CD8-positive, alpha-beta memory T cell (primary cell): Measurements from ENCODE around the gene NUS1. TPM values are rescaled to one million over a fixed set of nuclear protein-coding genes. Genes with fewer than 3 reads are reported as not detected.
"Not testable (repeated sequence)": the region's sequence is repeated elsewhere in the genome, so short reads cannot be mapped to it uniquely, and the experiment has no call there.

Experiments
- CTCF ChIA-PET: fragments of 350-600 bp; sonication (Branson Sonifier 250); formaldehyde crosslinking; loops from one replicate; lab custom pipeline; 2021; ENCODE audit warnings: antibody characterized with exemption; lab: Charles Lee
- POLR2A ChIA-PET: fragments of 350-600 bp; sonication (Branson Sonifier 250); formaldehyde crosslinking; loops from one replicate; lab custom pipeline; 2021; ENCODE audit warnings: antibody characterized with exemption; lab: Charles Lee
- DNase-seq, 5 donors: peaks; one replicate each; pipeline versions ENCODE4 v3.0.0 to v3.0.0-alpha.2; 2020 to 2022; ENCODE audit warnings: mixed read lengths in 1 of 5
- H3K27ac ChIP-seq: one replicate; pipeline ENCODE4 v1.7.0; 2013; ENCODE audit warnings: low read depth, mild to moderate bottlenecking, low read length, moderate library complexity
- H3K27me3 ChIP-seq: 2 replicates; pipeline ENCODE4 v1.7.0; 2013; ENCODE audit warnings: low read length, mild to moderate bottlenecking; ENCODE audit not compliant: insufficient read depth, poor library complexity, severe bottlenecking
- H3K36me3 ChIP-seq: 2 replicates; pipeline ENCODE4 v1.7.0; 2013; ENCODE audit warnings: mild to moderate bottlenecking, low read length, moderate library complexity; ENCODE audit not compliant: insufficient read depth
- H3K4me1 ChIP-seq: 2 replicates; pipeline ENCODE4 v1.7.0; 2013; ENCODE audit warnings: mild to moderate bottlenecking, low read length, moderate library complexity; ENCODE audit not compliant: insufficient read depth
- H3K4me3 ChIP-seq: 2 replicates; pipeline ENCODE4 v1.7.0; 2013; ENCODE audit warnings: mild to moderate bottlenecking, low read length
- H3K9me3 ChIP-seq: 2 replicates; pipeline ENCODE4 v1.7.0; 2013; ENCODE audit warnings: mild to moderate bottlenecking, low read length
- H3K27ac Mint-ChIP-seq, 8 donors: one replicate each; pipeline ENCODE4 v1.8.0; 2020 to 2021; ENCODE audit warnings: mixed read lengths in 8 of 8, mild to moderate bottlenecking in 6 of 8, inconsistent platforms in 3 of 8, moderate library complexity in 3 of 8
- H3K27me3 Mint-ChIP-seq, 2 donors: one replicate each; pipeline ENCODE4 v1.8.0; 2020 to 2021; ENCODE audit warnings: mixed read lengths in 2 of 2, mild to moderate bottlenecking in 1 of 2, moderate library complexity in 1 of 2
- H3K36me3 Mint-ChIP-seq, 3 donors: one replicate each; pipeline ENCODE4 v1.8.0; 2020 to 2021; ENCODE audit warnings: mixed read lengths in 3 of 3, inconsistent platforms in 1 of 3, mild to moderate bottlenecking in 1 of 3
- H3K4me1 Mint-ChIP-seq, 3 donors: one replicate each; pipeline ENCODE4 v1.8.0; 2020 to 2021; ENCODE audit warnings: mixed read lengths in 3 of 3, inconsistent platforms in 1 of 3, mild to moderate bottlenecking in 1 of 3
- H3K4me3 Mint-ChIP-seq, 7 donors: one replicate each; pipeline ENCODE4 v1.8.0; 2020 to 2021; ENCODE audit warnings: mixed read lengths in 7 of 7, mild to moderate bottlenecking in 6 of 7, moderate library complexity in 4 of 7, inconsistent platforms in 2 of 7
- H3K9me3 Mint-ChIP-seq, 5 donors: one replicate each; pipeline ENCODE4 v1.8.0; 2020 to 2022; ENCODE audit warnings: mixed read lengths in 5 of 5, mild to moderate bottlenecking in 3 of 5, moderate library complexity in 2 of 5, inconsistent platforms in 1 of 5
- polyA plus RNA-seq: library from polyadenylated mRNA; unstranded; fragments of 300-500 nt; fragmentation: Illumina TruSeq; gene quantifications from one replicate; pipeline ENCODE4 v1.2.3, GENCODE V29; 2021
- total RNA-seq, 2 experiments: library from RNA; stranded (reverse); gene quantifications; one replicate each; pipeline ENCODE4 v1.2.3, GENCODE V29; 2021

The NUS1 gene
- total and polyA plus RNA-seq, 3 experiments from 2014 or later: 16.0 to 62.6 (median 62.5) TPM

DNA sequence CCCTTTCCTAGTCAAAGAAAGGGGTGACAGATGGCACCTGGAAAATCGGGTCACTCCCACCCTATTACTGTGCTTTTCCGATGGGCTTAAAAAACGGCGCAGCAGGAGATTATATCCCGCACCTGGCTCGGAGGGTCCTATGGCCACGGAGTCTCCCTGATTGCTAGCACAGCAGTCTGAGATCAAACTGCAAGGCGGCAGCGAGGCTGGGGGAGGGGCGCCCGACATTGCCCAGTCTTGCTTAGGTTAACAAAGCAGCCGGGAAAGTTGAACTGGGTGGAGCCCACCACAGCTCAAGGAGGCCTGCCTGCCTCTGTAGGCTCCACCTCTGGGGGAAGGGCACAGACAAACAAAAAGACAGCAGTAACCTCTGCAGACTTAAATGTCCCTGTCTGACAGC, 46.3 kb downstream of the NUS1 start:
- H3K4me1 ChIP-seq, H3K27ac ChIP-seq, H3K36me3 ChIP-seq, DNase-seq, H3K4me3 ChIP-seq, H3K4me3 Mint-ChIP-seq, H3K36me3 Mint-ChIP-seq, H3K27me3 ChIP-seq, H3K9me3 ChIP-seq, POLR2A ChIA-PET, H3K27ac Mint-ChIP-seq, H3K4me1 Mint-ChIP-seq, CTCF ChIA-PET, H3K27me3 Mint-ChIP-seq: not testable (repeated sequence)
- peaks cover 0 to 20% (median 12%) of the 10 kb centered on the region in 5 donors for H3K9me3 Mint-ChIP-seq

DNA sequence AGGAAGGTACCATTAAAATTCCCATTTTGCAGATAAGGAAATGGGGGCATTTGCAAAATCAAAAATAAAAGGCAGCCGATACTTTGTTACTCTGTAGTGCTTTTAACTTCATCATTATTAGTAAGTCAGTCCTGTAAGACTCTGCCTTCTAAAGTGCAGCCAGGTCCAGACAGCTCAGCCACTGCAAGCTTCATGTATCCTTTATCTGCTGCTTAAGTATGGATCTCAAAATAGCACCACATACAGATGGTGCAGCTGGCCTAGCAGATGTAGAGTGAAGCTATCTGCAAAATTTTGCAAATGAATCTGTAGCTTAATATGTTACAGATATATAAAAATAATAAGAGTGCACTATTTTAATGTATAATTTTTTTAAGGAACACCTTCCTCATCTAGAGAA, 53.4 kb downstream of the NUS1 start:
- no peak for DNase-seq

GRCh38 chr6:117729613-117730012, 54.3 kb downstream of the NUS1 start:
- Histone ChIP-seq H3K4me1 (no peaks in the 10 kb centered on the region), H3K9me3 (no peaks in the 10 kb centered on the region), H3K27ac (no peak overlapping the region), H3K4me3 (no peak overlapping the region), H3K36me3 (no peaks in the 10 kb centered on the region), H3K27me3 (peaks cover 5% of the 10 kb centered on the region)
- Mint-ChIP-seq H3K36me3 (peaks cover 0 to 4% (median 0%) of the 10 kb centered on the region in 3 donors), H3K4me1 (no peaks in the 10 kb centered on the region), H3K27ac (no peak overlapping the region), H3K27me3 (peaks cover 9 to 10% of the 10 kb centered on the region in 2 donors), H3K9me3 (peaks cover 0 to 15% (median 7%) of the 10 kb centered on the region in 5 donors), H3K4me3 (no peak overlapping the region)
- no peak for DNase-seq
- POLR2A ChIA-PET: no interaction called here
- CTCF ChIA-PET: no interaction called here

More for the DNA sequence above, 53.4 kb downstream of the NUS1 start:
- Histone ChIP-seq H3K27ac (no peak overlapping the region), H3K36me3 (no peaks in the 10 kb centered on the region), H3K4me3 (no peak overlapping the region), H3K4me1 (no peaks in the 10 kb centered on the region), H3K27me3 (peaks cover 5% of the 10 kb centered on the region), H3K9me3 (no peaks in the 10 kb centered on the region)
- Mint-ChIP-seq H3K27ac (no peak overlapping the region), H3K9me3 (peaks cover 0 to 15% (median 11%) of the 10 kb centered on the region in 5 donors), H3K4me3 (no peak overlapping the region), H3K36me3 (peaks cover 0 to 4% (median 0%) of the 10 kb centered on the region in 3 donors), H3K27me3 (peaks cover 6 to 9% of the 10 kb centered on the region in 2 donors), H3K4me1 (no peaks in the 10 kb centered on the region)
- CTCF ChIA-PET: no interaction called here
- POLR2A ChIA-PET: no interaction called here

GRCh38 chr6:117733341-117733740, 58.1 kb downstream of the NUS1 start:
- Histone ChIP-seq H3K27ac (no peak overlapping the region), H3K27me3 (peaks cover 5% of the 10 kb centered on the region), H3K9me3 (no peaks in the 10 kb centered on the region), H3K4me3 (no peak overlapping the region), H3K4me1 (no peaks in the 10 kb centered on the region), H3K36me3 (no peaks in the 10 kb centered on the region)
- no peak for DNase-seq
- Mint-ChIP-seq H3K27ac (no peak overlapping the region), H3K9me3 (peaks cover 0 to 7% (median 0%) of the 10 kb centered on the region in 5 donors), H3K27me3 (peaks cover 11 to 19% of the 10 kb centered on the region in 2 donors), H3K4me3 (no peak overlapping the region), H3K4me1 (no peaks in the 10 kb centered on the region), H3K36me3 (peaks cover 0 to 4% (median 0%) of the 10 kb centered on the region in 3 donors)
- POLR2A ChIA-PET: no interaction called here
- CTCF ChIA-PET: no interaction called here

- Mint-ChIP-seq H3K27ac (no peak overlapping the region), H3K4me3 (no peak overlapping the region), H3K27me3 (peaks cover 8 to 40% of the 10 kb centered on the region in 2 donors), H3K36me3 (no peaks in the 10 kb centered on the region), H3K9me3 (peaks cover 4 to 23% (median 14%) of the 10 kb centered on the region in 5 donors), H3K4me1 (no peaks in the 10 kb centered on the region)
- ChIA-PET CTCF (no interaction called here), POLR2A (no interaction called here)
- Histone ChIP-seq H3K4me3 (no peak overlapping the region), H3K27ac (no peak overlapping the region), H3K9me3 (no peaks in the 10 kb centered on the region), H3K36me3 (no peaks in the 10 kb centered on the region), H3K27me3 (no peaks in the 10 kb centered on the region), H3K4me1 (no peaks in the 10 kb centered on the region)
- DNase-seq: no peak
Observed at GRCh38 chr6:117739869-117740268, 64.6 kb downstream of the NUS1 start.

DNA sequence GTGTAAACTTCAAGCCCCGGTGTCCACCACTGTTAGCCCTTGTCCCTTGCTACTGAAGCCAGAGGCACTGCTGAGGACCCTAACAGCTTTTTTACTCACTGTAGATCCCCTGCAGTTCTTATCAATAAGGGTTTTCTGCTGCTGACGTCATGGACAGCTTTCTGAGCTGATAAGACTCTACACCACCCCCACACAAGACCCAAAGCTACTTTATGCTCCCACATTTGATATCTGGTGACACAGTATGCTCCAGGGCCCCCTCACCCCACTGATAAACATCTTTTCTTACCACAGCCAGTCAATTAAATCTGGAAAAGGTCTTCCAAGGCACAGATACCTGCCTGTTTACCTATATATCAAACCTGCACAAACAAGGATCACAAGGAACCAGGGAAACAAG, 65.3 kb downstream of the NUS1 start:
- Mint-ChIP-seq H3K27ac (no peak overlapping the region), H3K9me3 (peaks cover 7 to 23% (median 14%) of the 10 kb centered on the region in 5 donors), H3K4me3 (no peak overlapping the region), H3K36me3 (no peaks in the 10 kb centered on the region), H3K4me1 (no peaks in the 10 kb centered on the region), H3K27me3 (peaks cover 8 to 40% of the 10 kb centered on the region in 2 donors)
- no peaks in the 10 kb centered on the region for H3K27me3 ChIP-seq
- no peaks in the 10 kb centered on the region for H3K4me1 ChIP-seq
- no peak overlapping the region for H3K27ac ChIP-seq
- no peak overlapping the region for H3K4me3 ChIP-seq
- H3K36me3 ChIP-seq: no peaks in the 10 kb centered on the region
- H3K9me3 ChIP-seq: no peaks in the 10 kb centered on the region
- POLR2A ChIA-PET: no interaction called here
- CTCF ChIA-PET: no interaction called here
- DNase-seq: no peak

DNA sequence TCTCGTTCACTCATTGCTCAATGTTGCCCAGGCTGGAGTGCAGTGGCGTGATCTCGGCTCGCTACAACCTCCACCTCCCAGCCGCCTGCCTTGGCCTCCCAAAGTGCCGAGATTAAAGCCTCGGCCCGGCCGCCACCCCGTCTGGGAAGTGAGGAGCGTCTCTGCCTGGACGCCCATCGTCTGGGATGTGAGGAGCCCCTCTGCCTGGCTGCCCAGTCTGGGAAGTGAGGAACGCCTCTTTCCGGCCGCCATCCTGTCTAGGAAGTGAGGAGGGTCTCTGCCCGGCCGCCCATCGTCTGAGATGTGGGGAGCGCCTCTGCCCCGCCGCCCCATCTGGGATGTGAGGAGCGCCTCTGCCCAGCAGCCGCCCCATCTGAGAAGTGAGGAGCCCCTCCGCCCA, 75.4 kb downstream of the NUS1 start:
- H3K36me3 ChIP-seq, H3K27ac Mint-ChIP-seq, H3K27me3 ChIP-seq, POLR2A ChIA-PET, H3K36me3 Mint-ChIP-seq, H3K27me3 Mint-ChIP-seq, H3K4me3 ChIP-seq, H3K4me1 ChIP-seq, CTCF ChIA-PET, H3K9me3 ChIP-seq, H3K4me3 Mint-ChIP-seq, H3K27ac ChIP-seq, DNase-seq, H3K4me1 Mint-ChIP-seq: not testable (repeated sequence)
- peaks cover 8 to 32% (median 19%) of the 10 kb centered on the region in 5 donors for H3K9me3 Mint-ChIP-seq
